OCI-LY7 (cell line): Measurements from ENCODE around the gene CLCA2.

ENCODE experiments used
- EZH2phosphoT487 ChIP-seq: fragments of 200-600 bp; sonication (generic); IDR thresholded peaks from 2 replicates; pipeline ENCODE4 v1.6.1; 2018; ENCODE audit warnings: low read depth, borderline replicate concordance, mild to moderate bottlenecking, mixed run types, antibody characterized with exemption, low read length, moderate library complexity, mixed read lengths
- TF ChIP-seq, protein P1 (sequence below): fragments of 200-600 bp; sonication (generic); conservative IDR thresholded peaks from 2 replicates; pipeline ENCODE4 v1.5.1; 2014; ENCODE audit warnings: mild to moderate bottlenecking, antibody characterized with exemption, low read length, moderate library complexity, mixed read lengths

DNA sequence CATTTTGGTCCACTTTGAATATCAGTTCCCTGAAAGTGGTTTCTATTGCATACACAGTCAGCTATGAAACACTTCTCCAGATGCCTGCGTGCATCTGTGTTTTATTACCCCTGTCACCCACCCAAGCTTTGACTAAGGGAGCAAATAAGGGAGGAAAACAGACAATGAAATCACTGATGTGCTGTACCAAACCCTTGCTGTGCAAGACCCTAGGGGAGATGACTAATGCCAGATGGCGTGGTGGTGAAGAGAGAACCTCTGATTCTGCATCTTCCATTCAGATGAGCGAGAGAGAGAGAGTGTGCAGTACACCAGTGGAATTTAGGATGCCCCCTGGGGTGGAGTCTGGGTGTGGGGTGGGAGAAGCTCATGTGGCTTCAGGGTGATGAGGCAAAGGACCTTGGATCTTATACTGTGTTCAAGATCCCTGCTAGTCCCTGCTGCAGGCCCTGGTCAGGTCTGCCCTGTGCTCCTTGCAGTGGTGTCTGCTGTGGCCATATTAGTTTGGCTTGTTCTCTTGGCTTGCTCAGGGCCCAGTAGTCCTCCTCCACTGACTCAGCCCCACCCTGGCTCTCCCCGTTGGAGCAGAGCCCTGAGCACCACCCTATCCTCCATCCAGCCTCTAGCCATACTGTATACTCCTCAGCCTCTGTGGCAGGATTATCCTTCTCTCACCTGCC, 63.3 kb downstream of the CLCA2 start:
- TF ChIP-seq, protein P1, sequence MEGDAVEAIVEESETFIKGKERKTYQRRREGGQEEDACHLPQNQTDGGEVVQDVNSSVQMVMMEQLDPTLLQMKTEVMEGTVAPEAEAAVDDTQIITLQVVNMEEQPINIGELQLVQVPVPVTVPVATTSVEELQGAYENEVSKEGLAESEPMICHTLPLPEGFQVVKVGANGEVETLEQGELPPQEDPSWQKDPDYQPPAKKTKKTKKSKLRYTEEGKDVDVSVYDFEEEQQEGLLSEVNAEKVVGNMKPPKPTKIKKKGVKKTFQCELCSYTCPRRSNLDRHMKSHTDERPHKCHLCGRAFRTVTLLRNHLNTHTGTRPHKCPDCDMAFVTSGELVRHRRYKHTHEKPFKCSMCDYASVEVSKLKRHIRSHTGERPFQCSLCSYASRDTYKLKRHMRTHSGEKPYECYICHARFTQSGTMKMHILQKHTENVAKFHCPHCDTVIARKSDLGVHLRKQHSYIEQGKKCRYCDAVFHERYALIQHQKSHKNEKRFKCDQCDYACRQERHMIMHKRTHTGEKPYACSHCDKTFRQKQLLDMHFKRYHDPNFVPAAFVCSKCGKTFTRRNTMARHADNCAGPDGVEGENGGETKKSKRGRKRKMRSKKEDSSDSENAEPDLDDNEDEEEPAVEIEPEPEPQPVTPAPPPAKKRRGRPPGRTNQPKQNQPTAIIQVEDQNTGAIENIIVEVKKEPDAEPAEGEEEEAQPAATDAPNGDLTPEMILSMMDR: no peak
- no peak for TF ChIP-seq EZH2phosphoT487
